GM21576 (cell line): ENCODE data around the gene CDX4.
"Not testable (repeated sequence)": the region's sequence is repeated elsewhere in the genome, so short reads cannot be mapped to it uniquely, and the experiment has no call there.

ENCODE experiments used
- ATAC-seq: cut with Tn5 transposase; IDR thresholded peaks from one replicate; pipeline ENCODE4 v1.9.1; 2021; ENCODE audit warnings: mild to moderate bottlenecking, moderate library complexity; ENCODE audit not compliant: unreplicated experiment

CDX4 gene

GRCh38 chrX:73446831-73447230 is at the start of gene CDX4:
Gene CDX4, plus strand, starts transcription at chrX:73447053. Its CDS starts 201 bp downstream, at chrX:73447254.
- no peak for ATAC-seq

GRCh38 chrX:73398185-73398914 is 48.5 kb upstream of the CDX4 start:
- no peak for ATAC-seq

- no peak for ATAC-seq
Observed at GRCh38 chrX:73400136-73400748, 46.6 kb upstream of the CDX4 start.

- ATAC-seq: no peak
Observed at GRCh38 chrX:73401591-73402266, 45.1 kb upstream of the CDX4 start.

- no peak for ATAC-seq
Observed at GRCh38 chrX:73412930-73413329, 33.9 kb upstream of the CDX4 start.

- no peak for ATAC-seq
Observed at GRCh38 chrX:73447311-73447794, 500 bp downstream of the CDX4 start.

- no peak for ATAC-seq
Observed at GRCh38 chrX:73448379-73448778, 1.5 kb downstream of the CDX4 start.

GRCh38 chrX:73455171-73455570 is 8.3 kb downstream of the CDX4 start:
- ATAC-seq: no peak

GRCh38 chrX:73457306-73457705 is 10.5 kb downstream of the CDX4 start:
- no peak for ATAC-seq

- no peak for ATAC-seq
Observed at GRCh38 chrX:73468376-73468775, 21.5 kb downstream of the CDX4 start.

- ATAC-seq: no peak
Observed at GRCh38 chrX:73478961-73479360, 32.1 kb downstream of the CDX4 start.

- ATAC-seq: no peak
Observed at GRCh38 chrX:73481521-73481920, 34.7 kb downstream of the CDX4 start.

GRCh38 chrX:73490661-73491060 is 43.8 kb downstream of the CDX4 start:
- no peak for ATAC-seq

GRCh38 chrX:73492178-73492577 is 45.3 kb downstream of the CDX4 start:
- not testable (repeated sequence) for ATAC-seq
